Measurements from ENCODE around the gene PTRH1.

Gene PTRH1

GRCh38 chr9:127693143-127693542, 22.3 kb downstream of the PTRH1 start:
- no peak for DNase-seq

GRCh38 chr9:127692071-127692470, 23.4 kb downstream of the PTRH1 start:
- DNase-seq, result no peak

GRCh38 chr9:127690735-127691134, 24.7 kb downstream of the PTRH1 start:
- DNase-seq, result no peak

- no peak for DNase-seq
Observed at GRCh38 chr9:127689329-127690000, 26.0 kb downstream of the PTRH1 start.

- DNase-seq, result no peak
Observed at GRCh38 chr9:127686461-127687393, 28.7 kb downstream of the PTRH1 start.

GRCh38 chr9:127684576-127684975, 30.9 kb downstream of the PTRH1 start:
- no peak for DNase-seq

GRCh38 chr9:127683723-127684122, 31.7 kb downstream of the PTRH1 start:
- no peak for DNase-seq

- DNase-seq, result no peak
Observed at GRCh38 chr9:127682351-127683136, 32.9 kb downstream of the PTRH1 start.

- DNase-seq, result no peak
Observed at GRCh38 chr9:127680846-127681245, 34.6 kb downstream of the PTRH1 start.

- DNase-seq, result no peak
Observed at GRCh38 chr9:127680226-127680625, 35.2 kb downstream of the PTRH1 start.

GRCh38 chr9:127679506-127679905, 36.0 kb downstream of the PTRH1 start:
- no peak for DNase-seq

- DNase-seq, result no peak
Observed at GRCh38 chr9:127676638-127677037, 38.8 kb downstream of the PTRH1 start.

GRCh38 chr9:127673234-127673633, 42.2 kb downstream of the PTRH1 start:
- DNase-seq, result no peak

- DNase-seq, result no peak
Observed at GRCh38 chr9:127667906-127668305, 47.6 kb downstream of the PTRH1 start.

- no peak for DNase-seq
Observed at GRCh38 chr9:127667127-127667844, 48.2 kb downstream of the PTRH1 start.

GRCh38 chr9:127664678-127665507, 50.6 kb downstream of the PTRH1 start:
- DNase-seq, result no peak

- no peak for DNase-seq
Observed at GRCh38 chr9:127664324-127664677, 51.2 kb downstream of the PTRH1 start.

Measured in DMS79 (cell line).